ENCODE results near the gene NFKB1. TPM values are rescaled to one million over a fixed set of nuclear protein-coding genes. Genes with fewer than 3 reads are reported as not detected.

NFKB1 gene
- total and polyA plus RNA-seq, 9 of the 15 experiments (the other 6 are each of a cell fraction or from before 2014, with no cell fraction given): 2.4 to 14.5 (median 10.3) TPM

- Histone ChIP-seq H3K4me1 (replicated peaks in 1 of 2; ENCODE audit: control insufficient read depth in 2 of 2, insufficient read depth in 2 of 2, low read length in 2 of 2) (no peaks in the 10 kb centered on the region; a peak in 1 of 5 replicates), H2AFZ (ENCODE audit: low read depth, low read length) (no peak overlapping the region), H3K79me2 (ENCODE audit: control insufficient read depth, insufficient read depth, low read length) (no peaks in the 10 kb centered on the region), H3K4me3 (no peak overlapping the region), H3K9me1 (ENCODE audit: control insufficient read depth, insufficient read depth, low read length) (no peaks in the 10 kb centered on the region), H3K27me3 (ENCODE audit: control insufficient read depth in 2 of 2, insufficient read depth in 2 of 2, low read length in 2 of 2) (peaks cover 0 to 7% of the 10 kb centered on the region in 2 experiments; a peak in 1 of 5 replicates), H3K4me2 (ENCODE audit: insufficient read depth, low read length) (no peak overlapping the region), H3K27ac (ENCODE audit: extremely low read depth, low read depth, low read length) (no peak overlapping the region), H3K9me3 (replicated peaks; ENCODE audit: control insufficient read depth, insufficient read depth, low read depth, low read length) (no peaks in the 10 kb centered on the region), H4K20me1 (replicated peaks; ENCODE audit: control insufficient read depth, insufficient read depth, low read length) (no peaks in the 10 kb centered on the region), H3K36me3 (ENCODE audit: control insufficient read depth, insufficient read depth, low read length) (no peaks in the 10 kb centered on the region), H3K9ac (ENCODE audit: insufficient read depth in 1 of 2, low read depth in 2 of 2, low read length in 2 of 2) (no peak overlapping the region)
- in situ Hi-C loops (cut with MboI): loop anchor here (5.0 kb wide), 1 partner anchor 143 kb away; no protein-coding TSS in a partner anchor
- no TSS peak for BruUV-seq (replicated peaks)
- no peak for FAIRE-seq
- WGBS (ENCODE audit: insufficient coverage, low coverage, missing lambda C conversion rate): 12% methylated on average over 3 of the region's 3 CpGs
- intact Hi-C loops (cut with micrococcal nuclease): loop anchor here (5.0 kb wide), 1 partner anchor 638 kb away; no protein-coding TSS in a partner anchor
- POLR2A ChIA-PET: no interaction called here
- ATAC-seq: no peak
- no peak for DNase-seq (ENCODE audit: extremely low read depth in 1 of 4, low spot score in 3 of 4)
- no peak for TF ChIP-seq ZNF197 (CRISPR knock-in tag; IDR thresholded peaks at IDR 0.05; ENCODE audit: low read depth)
- no peak for TF ChIP-seq PPARD (CRISPR knock-in tag; IDR thresholded peaks at IDR 0.05)
- TF ChIP-seq, protein P1, sequence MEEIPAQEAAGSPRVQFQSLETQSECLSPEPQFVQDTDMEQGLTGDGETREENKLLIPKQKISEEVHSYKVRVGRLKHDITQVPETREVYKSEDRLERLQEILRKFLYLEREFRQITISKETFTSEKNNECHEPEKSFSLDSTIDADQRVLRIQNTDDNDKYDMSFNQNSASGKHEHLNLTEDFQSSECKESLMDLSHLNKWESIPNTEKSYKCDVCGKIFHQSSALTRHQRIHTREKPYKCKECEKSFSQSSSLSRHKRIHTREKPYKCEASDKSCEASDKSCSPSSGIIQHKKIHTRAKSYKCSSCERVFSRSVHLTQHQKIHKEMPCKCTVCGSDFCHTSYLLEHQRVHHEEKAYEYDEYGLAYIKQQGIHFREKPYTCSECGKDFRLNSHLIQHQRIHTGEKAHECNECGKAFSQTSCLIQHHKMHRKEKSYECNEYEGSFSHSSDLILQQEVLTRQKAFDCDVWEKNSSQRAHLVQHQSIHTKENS (CRISPR knock-in tag; IDR thresholded peaks at IDR 0.05): no peak
- CTCF ChIA-PET (ENCODE audit: low intra/inter-chr PET ratio): no interaction called here
Observed at GRCh38 chr4:102453827-102454226, 47.3 kb upstream of the NFKB1 start.

GRCh38 chr4:102454268-102454667, 46.9 kb upstream of the NFKB1 start:
- WGBS (ENCODE audit: insufficient coverage, low coverage, missing lambda C conversion rate): 0% methylated on average over 1 of the region's 1 CpG
- intact Hi-C loops (cut with micrococcal nuclease) (loop anchor here (5.0 kb wide), 1 partner anchor 638 kb away; no protein-coding TSS in a partner anchor), in situ Hi-C loops (cut with MboI) (loop anchor here (5.0 kb wide), 1 partner anchor 143 kb away; no protein-coding TSS in a partner anchor)
- POLR2A ChIA-PET: no interaction called here
- no peaks in the 10 kb centered on the region for H3K9me3 ChIP-seq (replicated peaks; ENCODE audit: control insufficient read depth, insufficient read depth, low read depth, low read length)
- ATAC-seq (no peak), DNase-seq (ENCODE audit: extremely low read depth in 1 of 4, low spot score in 3 of 4) (no peak), FAIRE-seq (no peak)
- H3K9ac ChIP-seq (ENCODE audit: insufficient read depth in 1 of 2, low read depth in 2 of 2, low read length in 2 of 2): no peak overlapping the region
- no peaks in the 10 kb centered on the region; a peak in 1 of 5 replicates for H3K4me1 ChIP-seq (replicated peaks in 1 of 2; ENCODE audit: control insufficient read depth in 2 of 2, insufficient read depth in 2 of 2, low read length in 2 of 2)
- no peaks in the 10 kb centered on the region for H4K20me1 ChIP-seq (replicated peaks; ENCODE audit: control insufficient read depth, insufficient read depth, low read length)
- H3K4me3 ChIP-seq: no peak overlapping the region
- no peak overlapping the region for H2AFZ ChIP-seq (ENCODE audit: low read depth, low read length)
- H3K4me2 ChIP-seq (ENCODE audit: insufficient read depth, low read length): no peak overlapping the region
- CTCF ChIA-PET (ENCODE audit: low intra/inter-chr PET ratio): no interaction called here
- peaks cover 0 to 7% of the 10 kb centered on the region in 2 experiments; a peak in 1 of 5 replicates for H3K27me3 ChIP-seq (ENCODE audit: control insufficient read depth in 2 of 2, insufficient read depth in 2 of 2, low read length in 2 of 2)
- no peaks in the 10 kb centered on the region for H3K79me2 ChIP-seq (ENCODE audit: control insufficient read depth, insufficient read depth, low read length)
- no peaks in the 10 kb centered on the region for H3K9me1 ChIP-seq (ENCODE audit: control insufficient read depth, insufficient read depth, low read length)
- no peak overlapping the region for H3K27ac ChIP-seq (ENCODE audit: extremely low read depth, low read depth, low read length)
- BruUV-seq (replicated peaks): no TSS peak
- no peaks in the 10 kb centered on the region for H3K36me3 ChIP-seq (ENCODE audit: control insufficient read depth, insufficient read depth, low read length)
- TF ChIP-seq ZZZ3 (IDR thresholded peaks at IDR 0.05) (no peak), DIDO1 (tag; IDR thresholded peaks at IDR 0.05; ENCODE audit: low read depth) (no peak)
- TF ChIP-seq, protein P2, sequence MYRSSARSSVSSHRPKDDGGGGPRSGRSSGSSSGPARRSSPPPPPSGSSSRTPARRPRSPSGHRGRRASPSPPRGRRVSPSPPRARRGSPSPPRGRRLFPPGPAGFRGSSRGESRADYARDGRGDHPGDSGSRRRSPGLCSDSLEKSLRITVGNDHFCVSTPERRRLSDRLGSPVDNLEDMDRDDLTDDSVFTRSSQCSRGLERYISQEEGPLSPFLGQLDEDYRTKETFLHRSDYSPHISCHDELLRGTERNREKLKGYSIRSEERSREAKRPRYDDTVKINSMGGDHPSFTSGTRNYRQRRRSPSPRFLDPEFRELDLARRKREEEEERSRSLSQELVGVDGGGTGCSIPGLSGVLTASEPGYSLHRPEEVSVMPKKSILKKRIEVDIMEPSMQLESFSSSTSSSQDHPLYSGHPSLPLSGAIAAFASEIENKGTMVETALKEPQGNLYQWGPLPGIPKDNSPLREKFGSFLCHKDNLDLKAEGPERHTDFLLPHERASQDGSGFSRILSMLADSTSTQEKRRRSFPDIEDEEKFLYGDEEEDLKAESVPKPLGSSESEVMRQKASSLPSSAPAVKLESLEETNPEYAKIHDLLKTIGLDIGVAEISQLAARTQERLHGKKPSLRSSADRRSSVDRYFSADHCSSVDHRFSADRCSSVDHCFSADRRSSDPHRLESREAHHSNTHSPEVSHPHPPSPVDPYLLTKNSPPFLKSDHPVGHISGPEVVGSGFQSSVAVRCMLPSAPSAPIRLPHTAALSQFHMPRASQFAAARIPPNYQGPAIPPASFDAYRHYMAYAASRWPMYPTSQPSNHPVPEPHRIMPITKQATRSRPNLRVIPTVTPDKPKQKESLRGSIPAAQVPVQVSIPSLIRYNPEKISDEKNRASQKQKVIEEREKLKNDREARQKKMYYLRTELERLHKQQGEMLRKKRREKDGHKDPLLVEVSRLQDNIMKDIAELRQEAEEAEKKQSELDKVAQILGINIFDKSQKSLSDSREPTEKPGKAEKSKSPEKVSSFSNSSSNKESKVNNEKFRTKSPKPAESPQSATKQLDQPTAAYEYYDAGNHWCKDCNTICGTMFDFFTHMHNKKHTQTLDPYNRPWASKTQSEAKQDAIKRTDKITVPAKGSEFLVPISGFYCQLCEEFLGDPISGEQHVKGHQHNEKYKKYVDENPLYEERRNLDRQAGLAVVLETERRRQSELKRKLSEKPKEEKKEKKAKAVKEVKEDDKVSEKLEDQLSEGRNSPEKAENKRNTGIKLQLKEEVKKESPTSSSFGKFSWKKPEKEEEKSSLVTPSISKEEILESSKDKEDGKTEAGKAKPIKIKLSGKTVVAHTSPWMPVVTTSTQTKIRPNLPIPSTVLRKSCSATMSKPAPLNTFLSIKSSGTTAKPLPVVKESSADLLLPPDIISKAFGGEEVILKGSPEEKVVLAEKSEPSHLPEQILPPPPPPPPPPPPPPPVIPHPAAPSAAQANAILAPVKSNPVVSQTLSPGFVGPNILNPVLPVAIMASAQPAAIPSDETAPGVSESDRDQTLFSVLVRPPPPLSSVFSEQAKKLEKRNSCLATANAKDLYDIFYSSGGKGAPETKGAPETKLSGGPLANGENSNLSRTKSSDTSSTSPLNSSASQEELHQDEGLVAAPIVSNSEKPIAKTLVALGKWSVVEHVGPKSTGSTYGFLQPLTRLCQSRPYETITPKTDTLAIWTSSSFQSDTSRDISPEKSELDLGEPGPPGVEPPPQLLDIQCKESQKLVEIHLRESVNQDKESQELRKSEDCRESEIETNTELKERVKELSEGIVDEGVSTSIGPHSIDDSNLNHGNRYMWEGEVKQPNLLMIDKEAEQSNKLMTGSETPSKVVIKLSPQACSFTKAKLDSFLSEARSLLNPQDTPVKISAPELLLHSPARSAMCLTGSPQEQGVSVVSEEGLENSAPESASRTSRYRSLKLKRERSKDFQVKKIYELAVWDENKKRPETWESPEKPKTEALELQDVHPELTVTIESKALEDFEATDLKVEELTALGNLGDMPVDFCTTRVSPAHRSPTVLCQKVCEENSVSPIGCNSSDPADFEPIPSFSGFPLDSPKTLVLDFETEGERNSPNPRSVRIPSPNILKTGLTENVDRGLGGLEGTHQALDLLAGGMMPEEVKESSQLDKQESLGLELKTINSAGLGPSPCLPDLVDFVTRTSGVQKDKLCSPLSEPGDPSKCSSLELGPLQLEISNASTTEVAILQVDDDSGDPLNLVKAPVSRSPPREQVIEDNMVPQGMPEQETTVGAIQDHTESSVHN (IDR thresholded peaks at IDR 0.05; ENCODE audit: borderline replicate concordance in 1 of 2, low read depth in 1 of 2): no peak

Measured in K562 (cell line).